IMR-90 (cell line): ENCODE results near the gene AGPAT3. TPM values are rescaled to one million over a fixed set of nuclear protein-coding genes. Genes with fewer than 3 reads are reported as not detected.

Source experiments
- ATAC-seq: fragments of 200-7000 bp; cut with Tn5 transposase; 2 replicates; pipeline ENCODE4 v1.9.1; 2020; ENCODE audit warnings: low read depth, mild to moderate bottlenecking, moderate library complexity
- BruUV-seq: library from RNA; stranded (reverse); fragments of 400-500 nt; replicated peaks from 2 replicates; lab custom pipeline; 2021; lab: Mats Ljungman, UMichigan
- CTCF ChIA-PET: fragments of 300-600 bp; formaldehyde crosslinking; extraction: SDS; loops from one replicate; lab custom pipeline; 2021; ENCODE audit warnings: antibody characterized with exemption; lab: Yijun Ruan, JAX
- POLR2A ChIA-PET: fragments of 300-600 bp; sonication (Branson Sonifier 250); formaldehyde crosslinking; loops from one replicate; lab custom pipeline; 2022; ENCODE audit warnings: antibody characterized with exemption; ENCODE audit not compliant: unreplicated experiment; lab: Charles Lee
- DNase-seq: peaks from one replicate; pipeline ENCODE4 v3.0.0; 2013
- H2AFZ ChIP-seq: replicated peaks from 2 replicates; pipeline ENCODE3; 2013; ENCODE audit warnings: low read length, mild to moderate bottlenecking; ENCODE audit not compliant: poor library complexity
- H2AK5ac ChIP-seq: 2 replicates; pipeline ENCODE4 v1.6.1; 2013; ENCODE audit warnings: low read depth, low read length, inconsistent platforms
- H2AK9ac ChIP-seq: replicated peaks from 2 replicates; pipeline ENCODE3; 2013; ENCODE audit warnings: mild to moderate bottlenecking, low read depth, low read length, moderate library complexity; ENCODE audit not compliant: poor library complexity
- H2BK120ac ChIP-seq: 2 replicates; pipeline ENCODE4 v1.6.1; 2013; ENCODE audit warnings: low read depth, low read length, inconsistent platforms
- H2BK15ac ChIP-seq: 3 replicates; pipeline ENCODE4 v1.6.1; 2013; ENCODE audit warnings: low read depth, low read length, inconsistent platforms
- H2BK20ac ChIP-seq: 2 replicates; pipeline ENCODE4 v1.6.1; 2013; ENCODE audit warnings: low read depth, mild to moderate bottlenecking, inconsistent platforms, low read length, moderate library complexity
- H2BK5ac ChIP-seq: 2 replicates; pipeline ENCODE4 v1.6.1; 2013; ENCODE audit warnings: mild to moderate bottlenecking, low read depth, low read length, inconsistent platforms; ENCODE audit not compliant: poor library complexity, severe bottlenecking
- H3K14ac ChIP-seq: replicated peaks from 2 replicates; pipeline ENCODE4 v1.6.1; 2013; ENCODE audit warnings: low read depth, low read length, inconsistent platforms
- H3K18ac ChIP-seq: 2 replicates; pipeline ENCODE4 v1.6.1; 2013; ENCODE audit warnings: low read depth, low read length, control low read depth
- H3K23ac ChIP-seq: 2 replicates; pipeline ENCODE4 v1.6.1; 2013; ENCODE audit warnings: low read depth, low read length, inconsistent platforms
- H3K27ac ChIP-seq: 2 replicates; pipeline ENCODE4 v1.5.1; 2013; ENCODE audit warnings: mild to moderate bottlenecking, control low read depth, low read length; ENCODE audit not compliant: insufficient read depth
- H3K27me3 ChIP-seq: 2 replicates; pipeline ENCODE4 v1.6.1; 2013; ENCODE audit warnings: low read length; ENCODE audit not compliant: control insufficient read depth, insufficient read depth
- H3K36me3 ChIP-seq: 2 replicates; pipeline ENCODE4 v1.6.1; 2013; ENCODE audit warnings: low read length, mixed read lengths; ENCODE audit not compliant: control insufficient read depth, insufficient read depth
- H3K4ac ChIP-seq: 2 replicates; pipeline ENCODE4 v1.6.1; 2013; ENCODE audit warnings: low read depth, low read length, inconsistent platforms
- H3K4me1 ChIP-seq: 2 replicates; pipeline ENCODE4 v1.6.1; 2013; ENCODE audit warnings: low read length, mixed read lengths; ENCODE audit not compliant: control insufficient read depth, insufficient read depth
- H3K4me2 ChIP-seq: 2 replicates; pipeline ENCODE4 v1.6.1; 2013; ENCODE audit warnings: low read depth, mild to moderate bottlenecking, control low read depth, low read length, moderate library complexity
- H3K4me3 ChIP-seq: 2 replicates; pipeline ENCODE4 v1.5.1; 2013; ENCODE audit warnings: low read depth, mild to moderate bottlenecking, control low read depth, low read length, moderate library complexity; ENCODE audit not compliant: insufficient read depth
- H3K56ac ChIP-seq: 2 replicates; pipeline ENCODE4 v1.6.1; 2013; ENCODE audit warnings: low read length, inconsistent platforms; ENCODE audit not compliant: insufficient read depth; ENCODE audit errors: extremely low read depth
- H3K79me1 ChIP-seq, 2 experiments: 2 replicates each; pipeline ENCODE4 v1.6.1; 2013; ENCODE audit warnings: low read length in 2 of 2, inconsistent platforms in 1 of 2, low read depth in 1 of 2
- H3K9ac ChIP-seq: 2 replicates; pipeline ENCODE4 v1.6.1; 2013; ENCODE audit warnings: low read depth, low read length, control low read depth
- H3K9me1 ChIP-seq: 2 replicates; pipeline ENCODE4 v1.6.1; 2013; ENCODE audit warnings: low read length, inconsistent platforms; ENCODE audit not compliant: insufficient read depth
- H3K9me3 ChIP-seq: 2 replicates; pipeline ENCODE4 v1.6.1; 2013; ENCODE audit warnings: low read length; ENCODE audit not compliant: control insufficient read depth, insufficient read depth
- H4K20me1 ChIP-seq: 2 replicates; pipeline ENCODE4 v1.6.1; 2013; ENCODE audit warnings: low read length, inconsistent platforms; ENCODE audit not compliant: insufficient read depth
- H4K5ac ChIP-seq: 2 replicates; pipeline ENCODE4 v1.6.1; 2013; ENCODE audit warnings: mild to moderate bottlenecking, low read depth, low read length, control low read depth
- H4K8ac ChIP-seq, 2 experiments: 2 replicates each; pipeline ENCODE4 v1.6.1; 2013; ENCODE audit warnings: low read depth in 2 of 2, low read length in 2 of 2, control low read depth in 1 of 2, inconsistent platforms in 1 of 2
- H4K91ac ChIP-seq: 2 replicates; pipeline ENCODE4 v1.6.1; 2013; ENCODE audit warnings: low read depth, low read length, inconsistent platforms; ENCODE audit not compliant: insufficient read depth
- BHLHE40 ChIP-seq: fragments of 150-350 bp; IDR thresholded peaks from 2 replicates; pipeline ENCODE4 v1.6.1; 2016; ENCODE audit warnings: mild to moderate bottlenecking, low read depth, low read length
- CEBPB ChIP-seq: IDR thresholded peaks from 2 replicates; pipeline ENCODE4 v1.6.1; 2012; ENCODE audit warnings: low read depth, low read length, improper control_type of control experiment
- CHD1 ChIP-seq: IDR thresholded peaks from 2 replicates; pipeline ENCODE4 v1.6.1; 2012; ENCODE audit warnings: low read depth, low read length, improper control_type of control experiment
- CTCF ChIP-seq: conservative IDR thresholded peaks from 2 replicates; pipeline ENCODE4 v1.5.1; 2012; ENCODE audit warnings: mild to moderate bottlenecking, low read depth, low read length, improper control_type of control experiment
- ELK1 ChIP-seq: fragments of 150-350 bp; IDR thresholded peaks from 2 replicates; pipeline ENCODE4 v1.6.1; 2016; ENCODE audit warnings: low read depth, mild to moderate bottlenecking, low read length, moderate library complexity, borderline replicate concordance
- FOS ChIP-seq: fragments of 150-350 bp; IDR thresholded peaks from 2 replicates; pipeline ENCODE4 v1.6.1; 2016; ENCODE audit warnings: low read depth, low read length
- MAFK ChIP-seq: IDR thresholded peaks from 2 replicates; pipeline ENCODE4 v1.6.1; 2012; ENCODE audit warnings: low read depth, low read length, improper control_type of control experiment
- MAZ ChIP-seq: IDR thresholded peaks from 2 replicates; pipeline ENCODE4 v1.6.1; 2012; ENCODE audit warnings: low read depth, mild to moderate bottlenecking, low read length, improper control_type of control experiment, moderate library complexity, borderline replicate concordance
- MXI1 ChIP-seq: IDR thresholded peaks from 2 replicates; pipeline ENCODE4 v1.6.1; 2012; ENCODE audit warnings: low read depth, mild to moderate bottlenecking, low read length, moderate library complexity, borderline replicate concordance
- NFE2L2 ChIP-seq: fragments of 150-350 bp; IDR thresholded peaks from 2 replicates; pipeline ENCODE4 v1.6.1; 2016; ENCODE audit warnings: low read depth, mild to moderate bottlenecking, low read length
- POLR2A ChIP-seq: IDR thresholded peaks from 2 replicates; pipeline ENCODE4 v1.6.1; 2012; ENCODE audit warnings: mild to moderate bottlenecking, low read depth, low read length
- RAD21 ChIP-seq: IDR thresholded peaks from 2 replicates; pipeline ENCODE4 v1.6.1; 2012; ENCODE audit warnings: low read length, improper control_type of control experiment
- RCOR1 ChIP-seq: IDR thresholded peaks from 2 replicates; pipeline ENCODE4 v1.6.1; 2012; ENCODE audit warnings: mild to moderate bottlenecking, low read length, improper control_type of control experiment; ENCODE audit not compliant: insufficient replicate concordance
- RFX5 ChIP-seq: IDR thresholded peaks from 2 replicates; pipeline ENCODE4 v1.8.0; 2012; ENCODE audit warnings: low read depth, mild to moderate bottlenecking, low read length, moderate library complexity
- SMC3 ChIP-seq: fragments of 150-350 bp; IDR thresholded peaks from 2 replicates; pipeline ENCODE4 v1.6.1; 2016; ENCODE audit warnings: low read depth, mild to moderate bottlenecking, antibody characterized with exemption, low read length, moderate library complexity
- USF2 ChIP-seq: fragments of 150-350 bp; IDR thresholded peaks from 2 replicates; pipeline ENCODE4 v1.6.1; 2017; ENCODE audit warnings: mild to moderate bottlenecking, antibody characterized with exemption, low read length, low read depth
- WGBS, 2 experiments: methylation state at CpG; one replicate each; pipeline versions ENCODE4 v1.1.5 to v1.1.7; 2013; ENCODE audit warnings: missing lambda C conversion rate in 2 of 2; ENCODE audit not compliant: insufficient read length in 1 of 2; ENCODE audit errors: extremely low coverage in 2 of 2; 5-methylcytosine and 5-hydroxymethylcytosine counted together
- dilution Hi-C: fragments of 300-500 bp; cut with HindIII; formaldehyde crosslinking; loops from one replicate; pipeline ENCODE4 v1.14.3; 2018; ENCODE audit warnings: low sequenced_read_pairs; ENCODE audit not compliant: unreplicated experiment
- in situ Hi-C: fragments of 300-500 bp; cut with MboI; formaldehyde crosslinking; loops from 3 replicates; pipeline ENCODE4 v1.14.3; 2019; ENCODE audit warnings: low sequenced_read_pairs, inconsistent platforms, mixed read lengths
- intact Hi-C: fragments of 100-400 bp; cut with micrococcal nuclease; formaldehyde crosslinking; loops from 2 replicates; pipeline ENCODE4 v1.10.0; 2022
- polyA plus RNA-seq, 3 experiments: library from polyadenylated mRNA; depleted of rRNA; stranded (reverse); fragments of >200 nt; gene quantifications; 2 replicates each; pipeline ENCODE4 v1.2.3, GENCODE V29; 2012; ENCODE audit warnings: low replicate concordance in 1 of 3
- total RNA-seq: library from RNA; depleted of rRNA; stranded (reverse); fragments of >200 nt; gene quantifications from 2 replicates; pipeline ENCODE4 v1.2.3, GENCODE V29; 2012

AGPAT3 gene
- total and polyA plus RNA-seq, 2 of the 4 experiments (the other 2 are of a cell fraction): 27.1 to 38.7 TPM

- in situ Hi-C loops (no loop called here), intact Hi-C loops (no loop called here), dilution Hi-C loops (no loop called here)
- H4K5ac ChIP-seq: no peak overlapping the region
- no peak overlapping the region for H3K27ac ChIP-seq
- no peak overlapping the region for H2BK5ac ChIP-seq
- peaks cover 7% of the 10 kb centered on the region for H3K4me1 ChIP-seq
- WGBS, 2 experiments: 80% methylated on average over 1 of the region's 13 CpGs; no CpG with 5 or more reads in 1 of the 2 experiments
- H4K8ac ChIP-seq: no peak overlapping the region
- no peak overlapping the region for H3K18ac ChIP-seq
- CTCF ChIA-PET: no interaction called here
- H3K79me1 ChIP-seq: peaks cover 20 to 86% of the 10 kb centered on the region in 2 experiments
- TF ChIP-seq POLR2A (no peak), RFX5 (no peak), NFE2L2 (no peak), CHD1 (no peak), USF2 (no peak), RAD21 (no peak), BHLHE40 (no peak), ELK1 (no peak), CEBPB (no peak), RCOR1 (no peak), FOS (no peak), CTCF (no peak), MAZ (no peak), SMC3 (no peak), MXI1 (no peak), MAFK (no peak)
- no peak overlapping the region for H3K14ac ChIP-seq
- no peak for ATAC-seq
- peaks cover 9% of the 10 kb centered on the region; the same call in 1 of the 2 replicates for H3K36me3 ChIP-seq
- H4K20me1 ChIP-seq: peaks cover 56% of the 10 kb centered on the region
- peak overlapping the region; percentile 39 for H2AFZ ChIP-seq
- no peak overlapping the region for H3K4me3 ChIP-seq
- no peak overlapping the region for H3K4me2 ChIP-seq
- no peaks in the 10 kb centered on the region for H3K9me3 ChIP-seq
- no peak overlapping the region for H2BK20ac ChIP-seq
- H2AK9ac ChIP-seq: peak overlapping the region; percentile 9
- no TSS peak for BruUV-seq
- no peak overlapping the region for H3K23ac ChIP-seq
- H3K9me1 ChIP-seq: peaks cover 15% of the 10 kb centered on the region; the same call in 1 of the 2 replicates
- H3K56ac ChIP-seq: no peak overlapping the region
- H2BK120ac ChIP-seq: no peak overlapping the region
- H4K91ac ChIP-seq: no peak overlapping the region
- no peak overlapping the region for H3K4ac ChIP-seq
- no peak overlapping the region for H2AK5ac ChIP-seq
- no peak for DNase-seq
- H3K27me3 ChIP-seq: no peaks in the 10 kb centered on the region
- no peak overlapping the region for H3K9ac ChIP-seq
- POLR2A ChIA-PET: no interaction called here
- H2BK15ac ChIP-seq: no peak overlapping the region
These were observed 60.1 kb downstream of the AGPAT3 start for GRCh38 chr21:43925096-43925481.
